Panc1 (cell line): ENCODE measurements around the gene SKP1. TPM values are rescaled to one million over a fixed set of nuclear protein-coding genes. Genes with fewer than 3 reads are reported as not detected.

Source experiments
- ATAC-seq: fragments of 200-7000 bp; cut with Tn5 transposase; 2 replicates; pipeline ENCODE4 v1.9.1; 2020; ENCODE audit warnings: mild to moderate bottlenecking, moderate library complexity
- BruUV-seq: library from RNA; stranded (reverse); fragments of 400-500 nt; replicated peaks from 2 replicates; lab custom pipeline; 2021; lab: Mats Ljungman, UMichigan
- CTCF ChIA-PET: fragments of 300-600 bp; sonication (Branson Sonifier 250); formaldehyde crosslinking; loops from one replicate; lab custom pipeline; 2022; ENCODE audit warnings: antibody characterized with exemption; lab: Charles Lee
- POLR2A ChIA-PET: fragments of 300-600 bp; sonication (Branson Sonifier 250); formaldehyde crosslinking; loops from one replicate; lab custom pipeline; 2022; ENCODE audit warnings: antibody characterized with exemption; lab: Charles Lee
- DNase-seq: peaks from one replicate; pipeline ENCODE4 v3.0.0-alpha.2; 2010; ENCODE audit warnings: low read depth, low spot score
- H3K27ac ChIP-seq: 2 replicates; pipeline ENCODE4 v1.5.1; 2011; ENCODE audit warnings: mild to moderate bottlenecking, low read length, inconsistent platforms
- H3K27me3 ChIP-seq: fragments of 200-500 bp; sonication (Bioruptor generic); 2 replicates; pipeline ENCODE4 v1.6.0; 2014; ENCODE audit warnings: low read length, inconsistent platforms; ENCODE audit not compliant: control insufficient read depth, insufficient read depth
- H3K36me3 ChIP-seq: fragments of 200-500 bp; sonication (Bioruptor generic); 2 replicates; pipeline ENCODE4 v1.5.1; 2014; ENCODE audit warnings: inconsistent platforms, mild to moderate bottlenecking, low read length, moderate library complexity; ENCODE audit not compliant: control insufficient read depth, insufficient read depth
- H3K4me1 ChIP-seq: 2 replicates; pipeline ENCODE4 v1.5.1; 2011; ENCODE audit warnings: inconsistent platforms, mild to moderate bottlenecking, low read length, moderate library complexity; ENCODE audit not compliant: control insufficient read depth, insufficient read depth
- H3K4me3 ChIP-seq, 2 experiments: 2 replicates each; pipeline ENCODE4 v1.5.1; 2011 to 2012; ENCODE audit warnings: low read depth in 2 of 2, low read length in 2 of 2, mild to moderate bottlenecking in 2 of 2, inconsistent platforms in 1 of 2, moderate library complexity in 1 of 2
- H3K9me3 ChIP-seq: fragments of 200-500 bp; sonication (Bioruptor generic); 2 replicates; pipeline ENCODE4 v1.5.1; 2014; ENCODE audit warnings: low read depth, mild to moderate bottlenecking, inconsistent platforms, low read length, moderate library complexity; ENCODE audit not compliant: control insufficient read depth, insufficient read depth
- CTCF ChIP-seq: fragments of 450-650 bp; IDR thresholded peaks from 2 replicates; pipeline ENCODE4 v1.5.1; 2017; ENCODE audit warnings: mild to moderate bottlenecking
- POLR2AphosphoS5 ChIP-seq: IDR thresholded peaks from 2 replicates; pipeline ENCODE4 v1.6.1; 2012; ENCODE audit warnings: mild to moderate bottlenecking, low read depth, low read length, moderate library complexity
- REST ChIP-seq, 2 experiments: IDR thresholded peaks; 2 replicates each; pipeline ENCODE4 v1.6.1; 2011 to 2012; ENCODE audit warnings: low read depth in 2 of 2, control low read depth in 1 of 2, low read length in 1 of 2, mild to moderate bottlenecking in 1 of 2, moderate library complexity in 1 of 2; ENCODE audit not compliant: insufficient read depth in 1 of 2
- SIN3A ChIP-seq: IDR thresholded peaks from 2 replicates; pipeline ENCODE4 v1.6.1; 2012; ENCODE audit warnings: low read depth, mild to moderate bottlenecking, low read length, moderate library complexity, borderline replicate concordance; ENCODE audit not compliant: insufficient read depth
- TCF7L2 ChIP-seq: IDR thresholded peaks from 2 replicates; pipeline ENCODE4 v1.6.1; 2011; ENCODE audit warnings: mild to moderate bottlenecking, low read depth, low read length, inconsistent platforms
- in situ Hi-C: cut with HindIII; loops from 2 replicates; pipeline ENCODE4 v1.10.0; 2016; ENCODE audit warnings: low sequenced_read_pairs, low pct_unique_long_range_greater_than_20kb
- intact Hi-C: fragments of 100-400 bp; cut with micrococcal nuclease; formaldehyde crosslinking; loops from one replicate; pipeline ENCODE4 v1.10.0; 2022; ENCODE audit not compliant: unreplicated experiment
- total RNA-seq: library from RNA; stranded (reverse); gene quantifications from one replicate; pipeline ENCODE4 v1.2.1, GENCODE V29; 2021; ENCODE audit not compliant: unreplicated experiment

Gene SKP1
- total RNA-seq, 1 experiment from 2014 or later, result 301 TPM

GRCh38 chr5:134114886-134115805 lies 61.6 kb downstream of the SKP1 start:
- H3K27ac ChIP-seq, result 0 out of 2 replicates have a peak overlapping the region, but pooled peaks have one; percentile 34
- H3K27me3 ChIP-seq, result no peaks in the 10 kb centered on the region
- peaks cover 8% of the 10 kb centered on the region; the same call in 1 of the 2 replicates for H3K4me1 ChIP-seq
- intact Hi-C loops (no loop called here), in situ Hi-C loops (no loop called here)
- TF ChIP-seq TCF7L2 (peak; percentile 89), SIN3A (no peak)
- H3K4me3 ChIP-seq, result peak overlapping the region; percentile 53 to 54
- no TSS peak for BruUV-seq
- no peaks in the 10 kb centered on the region for H3K9me3 ChIP-seq
- POLR2A ChIA-PET, result no interaction called here
- H3K36me3 ChIP-seq, result no peaks in the 10 kb centered on the region
- DNase-seq, result no peak
- ATAC-seq, result peak; percentile 44
- CTCF ChIA-PET, result interaction anchor here (0.6 to 0.7 kb wide), 2 partner anchors 89 to 357 kb away, joined by 3 to 4 read pairs; no protein-coding TSS in a partner anchor

GRCh38 chr5:134113902-134114875 lies 62.6 kb downstream of the SKP1 start, which contains the start of gene TCF7:
Gene TCF7 (plus strand): TSS chr5:134114681. CDS start chr5:134114907, 226 bp downstream.
- intact Hi-C loops, result no loop called here
- DNase-seq, result no peak
- Histone ChIP-seq H3K9me3 (no peaks in the 10 kb centered on the region), H3K4me1 (peaks cover 8% of the 10 kb centered on the region; the same call in 1 of the 2 replicates), H3K36me3 (no peaks in the 10 kb centered on the region), H3K27ac (peak within 1 kb of the TSS; percentile 82), H3K4me3 (peak within 1 kb of the TSS; percentile 54 to 73), H3K27me3 (no peaks in the 10 kb centered on the region)
- no peak for TF ChIP-seq POLR2AphosphoS5
- TF ChIP-seq TCF7L2, result peak; percentile 99
- TF ChIP-seq REST (IDR thresholded peaks at IDR 0.05; ENCODE audit: insufficient read depth in 1 of 2, low read depth in 2 of 2, low read length in 1 of 2), result no peak
- no peak for TF ChIP-seq CTCF
- ChIA-PET POLR2A (no interaction called here), CTCF (interaction anchor here (0.6 kb wide), 1 partner anchor 88 kb away, joined by 4 read pairs; no protein-coding TSS in a partner anchor)
- in situ Hi-C loops, result no loop called here
- ATAC-seq, result peak; percentile 94
- BruUV-seq, result no TSS peak
